ENCODE data around the gene AOPEP.
A peak's percentile ranks its signal among the peaks of the same experiment; 100 is the strongest.

AOPEP gene

GRCh38 chr9:95012035-95012708, 285.7 kb downstream of the AOPEP start:
- TF ChIP-seq EP300 (IDR thresholded peaks at IDR 0.05; ENCODE audit: borderline replicate concordance) (no peak), EGR1 (IDR thresholded peaks at IDR 0.05) (no peak), TCF12 (IDR thresholded peaks at IDR 0.05; ENCODE audit: low read depth) (no peak), REST (IDR thresholded peaks at IDR 0.05; ENCODE audit: low read depth) (no peak), RAD21 (IDR thresholded peaks at IDR 0.05; ENCODE audit: low read depth) (no peak), TAF1 (IDR thresholded peaks at IDR 0.05; ENCODE audit: low read depth) (no peak), USF1 (IDR thresholded peaks at IDR 0.05) (no peak), TEAD4 (IDR thresholded peaks at IDR 0.05) (no peak), CEBPB (IDR thresholded peaks at IDR 0.05) (no peak), NFIC (IDR thresholded peaks at IDR 0.05) (no peak), FOXM1 (IDR thresholded peaks at IDR 0.05; ENCODE audit: borderline replicate concordance, low read depth) (no peak), YY1 (IDR thresholded peaks at IDR 0.05; ENCODE audit: low read depth) (no peak), MAX (IDR thresholded peaks at IDR 0.05) (no peak), ZBTB7A (IDR thresholded peaks at IDR 0.05; ENCODE audit: low read depth) (no peak), CREB1 (IDR thresholded peaks at IDR 0.05; ENCODE audit: low read depth) (no peak)

GRCh38 chr9:95012902-95013301, 286.4 kb downstream of the AOPEP start:
- TF ChIP-seq EP300 (IDR thresholded peaks at IDR 0.05; ENCODE audit: borderline replicate concordance) (no peak), USF1 (IDR thresholded peaks at IDR 0.05) (peak; percentile 5; the same call in 1 of the 2 replicates), MAX (IDR thresholded peaks at IDR 0.05) (no peak)

- TF ChIP-seq FOXM1 (IDR thresholded peaks at IDR 0.05; ENCODE audit: borderline replicate concordance, low read depth) (no peak), CREB1 (IDR thresholded peaks at IDR 0.05; ENCODE audit: low read depth) (no peak), REST (IDR thresholded peaks at IDR 0.05; ENCODE audit: low read depth) (no peak), TEAD4 (IDR thresholded peaks at IDR 0.05) (no peak), TAF1 (IDR thresholded peaks at IDR 0.05; ENCODE audit: low read depth) (no peak), EGR1 (IDR thresholded peaks at IDR 0.05) (no peak), MAX (IDR thresholded peaks at IDR 0.05) (no peak), CEBPB (IDR thresholded peaks at IDR 0.05) (no peak), ZBTB7A (IDR thresholded peaks at IDR 0.05; ENCODE audit: low read depth) (no peak), USF1 (IDR thresholded peaks at IDR 0.05) (no peak), TCF12 (IDR thresholded peaks at IDR 0.05; ENCODE audit: low read depth) (no peak), EP300 (IDR thresholded peaks at IDR 0.05; ENCODE audit: borderline replicate concordance) (no peak), YY1 (IDR thresholded peaks at IDR 0.05; ENCODE audit: low read depth) (no peak), NFIC (IDR thresholded peaks at IDR 0.05) (no peak), RAD21 (IDR thresholded peaks at IDR 0.05; ENCODE audit: low read depth) (no peak)
Measured at GRCh38 chr9:95014917-95015316, 288.4 kb downstream of the AOPEP start.

GRCh38 chr9:95015569-95015968, 289.1 kb downstream of the AOPEP start:
- TF ChIP-seq EP300 (IDR thresholded peaks at IDR 0.05; ENCODE audit: borderline replicate concordance) = no peak
- TF ChIP-seq NFIC (IDR thresholded peaks at IDR 0.05) = no peak

GRCh38 chr9:95017062-95017461, 290.6 kb downstream of the AOPEP start:
- no peak for TF ChIP-seq YY1 (IDR thresholded peaks at IDR 0.05; ENCODE audit: low read depth)
- no peak for TF ChIP-seq NFIC (IDR thresholded peaks at IDR 0.05)
- no peak for TF ChIP-seq EP300 (IDR thresholded peaks at IDR 0.05; ENCODE audit: borderline replicate concordance)
- no peak for TF ChIP-seq USF1 (IDR thresholded peaks at IDR 0.05)
- no peak for TF ChIP-seq REST (IDR thresholded peaks at IDR 0.05; ENCODE audit: low read depth)
